Ovary (tissue), 9 donors: ENCODE results near the gene GRB7. TPM values are rescaled to one million over a fixed set of nuclear protein-coding genes. Genes with fewer than 3 reads are reported as not detected.
"Not testable (repeated sequence)": the region's sequence is repeated elsewhere in the genome, so short reads cannot be mapped to it uniquely, and the experiment has no call there.

Experiments
- DNase-seq, 5 donors: peaks; one replicate each; pipeline ENCODE4 v3.0.0-alpha.2; 2019 to 2020
- H3K27ac ChIP-seq, 2 donors: fragments of 200-600 bp; one replicate each; pipeline versions ENCODE4 v1.5.1 to v1.8.0; 2019 to 2022
- H3K27me3 ChIP-seq: fragments of 200-600 bp; one replicate; pipeline ENCODE4 v1.8.0; 2022
- H3K36me3 ChIP-seq: fragments of 200-600 bp; sonication (generic); one replicate; pipeline ENCODE4 v1.5.1; 2019
- H3K4me1 ChIP-seq: one replicate; pipeline ENCODE4 v1.8.1; 2013; ENCODE audit warnings: mild to moderate bottlenecking, moderate library complexity; ENCODE audit not compliant: insufficient read depth
- H3K4me3 ChIP-seq: fragments of 200-600 bp; sonication (generic); one replicate; pipeline ENCODE4 v1.5.1; 2017
- H3K9me3 ChIP-seq, 2 donors: fragments of 200-600 bp in 1 of 2; sonication (generic) in 1 of 2; one replicate each; pipeline versions ENCODE4 v1.5.1 to v1.8.1; 2013 to 2019; ENCODE audit warnings: mild to moderate bottlenecking in 1 of 2, moderate library complexity in 1 of 2
- EP300 ChIP-seq: sonication (generic); formaldehyde crosslinking; IDR thresholded peaks from one replicate; pipeline ENCODE4 v1.6.1; 2017; ENCODE audit warnings: antibody characterized with exemption
- POLR2A ChIP-seq: fragments of 450-650 bp; IDR thresholded peaks from one replicate; pipeline ENCODE4 v1.6.1; 2017; ENCODE audit warnings: antibody characterized with exemption, mild to moderate bottlenecking, moderate library complexity
- WGBS, 3 donors: extraction: QIAGEN DNeasy Blood & Tissue Kit in 1 of 3; methylation state at CpG; one replicate each; pipeline versions ENCODE4 v1.1.5 to v1.1.7; 2013 to 2017; 5-methylcytosine and 5-hydroxymethylcytosine counted together
- intact Hi-C, 4 donors: fragments of 100-400 bp; cut with DNase I; formaldehyde crosslinking; loops; one replicate each; pipeline versions ENCODE4 v1.11.0 to v1.15.1; 2022 to 2023
- polyA plus RNA-seq, 2 donors: library from polyadenylated mRNA; stranded (reverse); fragments of 200-250 nt in 1 of 2; fragments of 350-450 nt in 1 of 2; fragmentation: Illumina TruSeq in 1 of 2; extraction: RNeasy Lipid Tissue Mini Kit (QIAGEN cat#74804) in 1 of 2; gene quantifications; one replicate each; pipeline ENCODE4 v1.2.3, GENCODE V29; 2013 to 2014
- total RNA-seq, 7 donors: library from RNA; depleted of rRNA in 2 of 7; stranded (reverse); fragments of >200 nt in 2 of 7; fragmentation: NEBNext Ultra II Directional in 3 of 7; extraction: Animal tissue kit (Norgen Biotek cat#: 25700) in 3 of 7; gene quantifications; one replicate each; pipeline versions ENCODE4 v1.1.0 to v1.2.4, GENCODE V29; 2016 to 2023
- TF ChIP-seq, protein P1 (sequence below), 3 donors: fragments of 450-650 bp in 2 of 3; fragments of 200-600 bp in 1 of 3; IDR thresholded peaks; one replicate each; pipeline versions ENCODE4 v1.5.1 to v1.8.0; 2016 to 2022; ENCODE audit warnings: antibody characterized with exemption in 3 of 3, mild to moderate bottlenecking in 1 of 3
- donor health status: DM: no; HTN: no; CAD: no; lungs with moderate emphysema.
- donor health status: DM: no; HTN: no; CAD: no.
- donor health status: Bipolar disorder and iron deficiency.
- donor health status: DM: yes; HTN: yes; CAD: no.
- donor health status: DM: no; HTN: no; CAD: no.
- donor health status: DM: yes; HTN: yes; CAD: no.

The GRB7 gene
- total and polyA plus RNA-seq, 9 donors = 0.23 to 63.0 (median 2.1) TPM

GRCh38 chr17:39744075-39744835 lies 6.5 kb downstream of the GRB7 start:
- no peaks in the 10 kb centered on the region for H3K27me3 ChIP-seq
- no peak overlapping the region for H3K4me3 ChIP-seq
- no peak for DNase-seq
- no peaks in the 10 kb centered on the region for H3K36me3 ChIP-seq
- H3K4me1 ChIP-seq = peaks cover 2% of the 10 kb centered on the region
- 77 to 83% (median 80%) methylated on average over 16 of the region's 16 CpGs for WGBS, 3 donors
- intact Hi-C loops = no loop called here
- no peak for TF ChIP-seq POLR2A
- TF ChIP-seq EP300 = no peak
- TF ChIP-seq, protein P1, sequence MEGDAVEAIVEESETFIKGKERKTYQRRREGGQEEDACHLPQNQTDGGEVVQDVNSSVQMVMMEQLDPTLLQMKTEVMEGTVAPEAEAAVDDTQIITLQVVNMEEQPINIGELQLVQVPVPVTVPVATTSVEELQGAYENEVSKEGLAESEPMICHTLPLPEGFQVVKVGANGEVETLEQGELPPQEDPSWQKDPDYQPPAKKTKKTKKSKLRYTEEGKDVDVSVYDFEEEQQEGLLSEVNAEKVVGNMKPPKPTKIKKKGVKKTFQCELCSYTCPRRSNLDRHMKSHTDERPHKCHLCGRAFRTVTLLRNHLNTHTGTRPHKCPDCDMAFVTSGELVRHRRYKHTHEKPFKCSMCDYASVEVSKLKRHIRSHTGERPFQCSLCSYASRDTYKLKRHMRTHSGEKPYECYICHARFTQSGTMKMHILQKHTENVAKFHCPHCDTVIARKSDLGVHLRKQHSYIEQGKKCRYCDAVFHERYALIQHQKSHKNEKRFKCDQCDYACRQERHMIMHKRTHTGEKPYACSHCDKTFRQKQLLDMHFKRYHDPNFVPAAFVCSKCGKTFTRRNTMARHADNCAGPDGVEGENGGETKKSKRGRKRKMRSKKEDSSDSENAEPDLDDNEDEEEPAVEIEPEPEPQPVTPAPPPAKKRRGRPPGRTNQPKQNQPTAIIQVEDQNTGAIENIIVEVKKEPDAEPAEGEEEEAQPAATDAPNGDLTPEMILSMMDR (IDR thresholded peaks at IDR 0.05) = no peak
- no peaks in the 10 kb centered on the region for H3K9me3 ChIP-seq
- H3K27ac ChIP-seq = no peak overlapping the region

- Histone ChIP-seq H3K9me3 (no peaks in the 10 kb centered on the region), H3K4me3 (no peak overlapping the region), H3K27me3 (no peaks in the 10 kb centered on the region), H3K36me3 (no peaks in the 10 kb centered on the region), H3K4me1 (peaks cover 2% of the 10 kb centered on the region), H3K27ac (no peak overlapping the region)
- intact Hi-C loops = no loop called here
- peak in 1 of 5 donors; percentile 23 for DNase-seq
- no peak for TF ChIP-seq EP300
- TF ChIP-seq, protein P1 (IDR thresholded peaks at IDR 0.05) = no peak
- no peak for TF ChIP-seq POLR2A
- 63 to 67% (median 65%) methylated on average over 7 to 8 of the region's 8 CpGs for WGBS, 3 donors
Observed at GRCh38 chr17:39744836-39745215, 7.1 kb downstream of the GRB7 start.

GRCh38 chr17:39745335-39746144 lies 7.8 kb downstream of the GRB7 start:
- no peak overlapping the region for H3K27ac ChIP-seq
- peaks cover 2% of the 10 kb centered on the region for H3K4me1 ChIP-seq
- H3K4me3 ChIP-seq = no peak overlapping the region
- no peak for TF ChIP-seq EP300
- H3K27me3 ChIP-seq = no peaks in the 10 kb centered on the region
- H3K36me3 ChIP-seq = no peaks in the 10 kb centered on the region
- 89 to 93% (median 91%) methylated on average over 23 of the region's 23 CpGs for WGBS, 3 donors
- no peaks in the 10 kb centered on the region for H3K9me3 ChIP-seq
- intact Hi-C loops = no loop called here
- peak in 1 of 5 donors; percentile 26 for DNase-seq

DNA sequence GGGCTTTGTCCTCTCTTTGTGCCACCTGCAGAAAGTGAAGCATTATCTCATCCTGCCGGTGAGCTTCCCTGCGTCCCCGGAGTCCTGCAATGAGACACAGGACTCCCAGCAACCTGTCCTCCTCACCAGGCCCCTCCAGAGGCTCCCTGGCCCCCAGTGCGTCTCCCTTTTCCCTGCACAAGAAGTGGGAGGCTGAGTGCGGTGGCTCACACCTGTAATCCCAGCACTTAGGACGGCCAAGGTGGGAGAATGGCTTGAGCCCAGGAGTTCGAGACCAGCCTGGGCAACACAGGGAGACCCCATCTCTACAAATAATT lies 8.4 kb downstream of the GRB7 start:
- H3K27me3 ChIP-seq = no peaks in the 10 kb centered on the region
- intact Hi-C loops = no loop called here
- peak in 1 of 5 donors; percentile 22 for DNase-seq
- H3K9me3 ChIP-seq = no peaks in the 10 kb centered on the region
- H3K4me1 ChIP-seq = no peaks in the 10 kb centered on the region
- H3K36me3 ChIP-seq = no peaks in the 10 kb centered on the region
- no peak overlapping the region for H3K27ac ChIP-seq
- H3K4me3 ChIP-seq = peak overlapping the region; percentile 22
- no peak for TF ChIP-seq POLR2A
- WGBS, 3 donors = 87 to 96% (median 92%) methylated on average over 7 of the region's 7 CpGs

- Histone ChIP-seq H3K36me3 (no peaks in the 10 kb centered on the region), H3K27ac (no peak overlapping the region), H3K27me3 (no peaks in the 10 kb centered on the region), H3K9me3 (no peaks in the 10 kb centered on the region), H3K4me1 (no peaks in the 10 kb centered on the region), H3K4me3 (no peak overlapping the region)
- no peak for DNase-seq
- intact Hi-C loops = no loop called here
- TF ChIP-seq EP300 (no peak), POLR2A (no peak)
- TF ChIP-seq, protein P1 (IDR thresholded peaks at IDR 0.05) = no peak
- 88 to 98% (median 93%) methylated on average over 4 of the region's 4 CpGs for WGBS, 3 donors
Observed at GRCh38 chr17:39747745-39748144, 10.0 kb downstream of the GRB7 start.

DNA sequence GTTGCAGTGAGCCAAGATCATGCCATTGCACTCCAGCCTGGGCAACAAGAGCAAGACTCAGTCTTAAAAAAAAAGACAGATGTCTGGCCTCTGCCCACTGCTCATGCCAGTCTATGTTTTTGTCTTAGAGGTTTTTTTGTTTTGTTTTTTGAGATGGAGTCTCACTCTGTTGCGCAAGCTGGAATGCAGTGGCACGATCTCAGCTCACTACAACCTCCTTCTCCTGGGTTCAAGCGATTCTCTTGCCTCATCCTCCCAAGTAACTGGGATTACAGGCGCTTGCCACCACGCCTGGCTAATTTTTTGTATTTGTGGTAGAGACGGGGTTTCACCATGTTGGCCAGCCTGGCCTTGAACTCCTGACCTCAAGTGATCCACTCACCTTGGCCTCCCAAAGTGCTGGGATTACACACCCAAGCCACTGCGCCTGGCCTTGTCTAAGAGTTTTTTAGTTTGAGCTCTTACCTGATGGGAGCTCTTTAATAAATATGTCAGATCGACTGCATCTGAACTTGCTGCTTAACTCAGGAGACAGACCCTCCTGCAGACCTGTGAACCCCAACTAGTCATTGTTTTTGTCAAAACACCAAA lies 10.8 kb downstream of the GRB7 start:
- H3K4me3 ChIP-seq, H3K4me1 ChIP-seq, H3K9me3 ChIP-seq, H3K27me3 ChIP-seq, DNase-seq, H3K36me3 ChIP-seq, H3K27ac ChIP-seq, intact Hi-C loops: not testable (repeated sequence)
- 83 to 87% (median 86%) methylated on average over 8 of the region's 8 CpGs for WGBS, 3 donors
